Stimulated activated CD4-positive, alpha-beta T cell treated with anti-CD3 and anti-CD28 coated beads, Interleukin-1b, Interleukin-23, amount 100 ng/mL, for 4 hours (primary cell): ENCODE data around the gene FOXN3.
"Not testable (repeated sequence)": the region's sequence is repeated elsewhere in the genome, so short reads cannot be mapped to it uniquely, and the experiment has no call there.

Experiments used
- DNase-seq, 2 donors: peaks; one replicate each; pipeline ENCODE4 v3.0.0-alpha.2; 2020; ENCODE audit warnings: low read depth in 2 of 2

Gene FOXN3

DNA sequence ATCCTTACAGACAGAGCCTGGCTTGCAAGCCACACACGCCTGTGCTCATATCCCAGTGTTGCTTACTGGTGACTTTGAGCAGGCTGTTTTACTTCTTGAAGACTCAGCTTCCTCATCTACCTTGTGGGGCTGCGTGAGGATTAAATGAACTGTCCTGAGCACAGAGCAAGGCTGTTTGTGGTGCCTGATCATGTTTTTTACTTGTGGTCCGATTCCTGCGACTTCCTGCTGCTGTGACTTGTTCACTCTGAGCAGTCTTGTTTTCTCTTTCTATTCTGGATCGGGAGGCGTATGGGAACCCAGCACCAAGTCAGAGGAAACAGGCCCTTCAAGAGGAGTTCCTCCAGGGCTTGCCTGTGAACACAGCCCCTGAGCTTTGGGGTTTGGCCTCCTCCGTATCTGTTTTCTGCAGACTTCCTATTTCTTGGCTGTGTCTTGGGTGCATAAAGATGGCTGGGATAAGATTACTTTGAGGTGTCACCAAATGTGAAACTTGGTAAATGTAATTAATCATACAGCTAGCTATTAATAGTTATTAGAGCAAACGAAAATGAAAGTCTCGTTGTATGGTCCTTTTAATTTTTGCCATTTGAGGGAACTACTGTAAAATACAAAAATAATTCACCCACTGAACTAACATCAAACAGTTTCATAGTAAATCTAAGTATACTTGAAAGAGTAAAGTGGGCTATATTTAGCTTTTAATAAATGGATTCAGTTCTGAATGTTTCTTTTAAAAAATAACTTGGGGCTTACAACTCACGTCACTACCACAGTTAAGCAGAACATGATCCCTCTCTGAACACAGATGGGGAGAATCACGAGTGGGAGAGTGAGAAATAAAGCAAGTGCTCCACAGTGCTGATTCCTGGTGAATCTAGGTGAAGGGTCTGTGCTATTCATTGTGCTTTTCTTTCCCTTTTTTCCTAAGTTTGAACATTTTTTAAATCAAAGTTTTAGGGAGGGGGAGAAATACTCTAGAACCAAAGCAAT is 251.5 kb downstream of the FOXN3 start:
- DNase-seq = no peak

DNA sequence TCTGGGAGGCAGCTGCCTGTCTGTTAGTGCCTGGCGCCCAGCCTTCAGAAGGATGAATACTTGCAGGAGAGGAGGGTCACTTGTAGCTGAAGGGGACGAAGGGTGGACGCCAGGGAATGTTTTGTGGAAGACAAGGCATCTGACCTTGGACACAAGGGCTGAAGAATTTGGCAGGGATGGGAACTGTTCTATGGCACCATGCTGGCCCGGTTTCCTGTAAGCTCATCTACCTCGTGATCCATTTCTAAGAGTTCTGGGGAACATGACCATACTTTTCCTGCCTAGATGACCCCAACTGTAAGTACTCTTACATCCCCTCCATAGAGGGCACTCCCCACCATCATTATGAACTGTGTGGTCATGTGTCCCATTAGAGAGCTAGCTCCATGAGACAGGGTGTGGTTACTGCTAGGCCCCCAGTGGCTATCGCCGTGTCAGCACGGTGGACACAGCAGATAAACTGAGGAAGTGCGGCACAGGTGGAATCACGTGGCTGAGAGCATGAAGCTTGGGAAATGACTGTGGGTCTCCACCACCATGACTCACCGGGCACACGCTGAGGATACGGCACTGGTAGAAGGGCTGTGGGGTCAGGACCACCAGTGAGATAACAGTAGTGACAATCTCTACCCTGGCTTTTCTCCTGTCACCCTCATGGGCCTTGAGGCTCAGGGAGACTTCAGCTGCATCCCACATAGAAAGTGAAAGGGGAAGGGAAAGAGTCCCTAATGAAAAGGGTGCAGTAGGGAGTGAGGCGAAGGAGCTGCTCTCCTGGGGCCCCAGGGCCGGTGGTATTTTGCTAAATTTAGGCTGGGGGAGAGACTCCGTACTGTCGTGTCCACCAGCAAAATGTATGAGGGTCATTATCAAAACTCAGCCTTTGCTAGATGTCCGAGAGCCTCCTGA is 252.6 kb downstream of the FOXN3 start:
- DNase-seq = no peak

GRCh38 chr14:89163031-89163636 is 253.9 kb downstream of the FOXN3 start:
- DNase-seq = no peak

- DNase-seq = no peak
Measured at GRCh38 chr14:89162586-89162985, 254.4 kb downstream of the FOXN3 start.

DNA sequence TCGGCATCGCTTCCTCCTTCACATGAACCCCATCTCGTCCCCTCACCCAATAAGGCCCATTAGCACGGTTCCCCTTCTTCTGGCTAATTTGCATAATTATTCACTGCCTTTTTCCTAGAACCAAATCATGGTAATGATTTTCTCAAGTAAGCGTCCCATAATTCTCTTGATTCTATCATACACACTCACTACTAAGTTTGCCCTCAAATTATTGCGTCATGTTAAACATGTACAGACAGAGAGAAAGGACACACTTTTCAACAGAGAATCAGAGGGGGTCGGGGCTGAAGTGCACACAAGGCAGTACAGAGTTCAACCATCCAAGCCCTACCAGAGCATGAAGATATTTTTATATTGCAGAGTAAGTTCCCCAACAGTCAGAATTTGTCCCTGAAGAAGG is 256.6 kb downstream of the FOXN3 start:
- no peak for DNase-seq

DNA sequence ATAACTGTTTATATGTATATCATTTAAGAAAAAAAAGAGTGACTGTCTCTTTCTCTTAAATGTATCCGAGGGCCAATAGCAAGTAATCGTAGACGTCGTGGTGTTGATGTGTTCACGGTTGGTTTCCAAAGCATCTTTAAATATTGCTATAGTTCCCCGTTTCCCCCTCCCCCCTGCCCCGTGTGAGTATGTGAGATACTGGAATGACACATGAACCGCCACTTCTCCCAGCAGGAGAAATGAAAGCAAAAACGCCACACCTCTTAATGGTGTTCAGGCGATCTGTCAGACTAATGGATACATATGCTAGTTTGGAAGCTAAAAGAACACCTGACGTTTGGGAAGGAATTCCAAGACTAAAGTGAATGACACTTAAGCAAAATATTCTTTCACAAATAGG is 258.3 kb downstream of the FOXN3 start:
- no peak for DNase-seq

DNA sequence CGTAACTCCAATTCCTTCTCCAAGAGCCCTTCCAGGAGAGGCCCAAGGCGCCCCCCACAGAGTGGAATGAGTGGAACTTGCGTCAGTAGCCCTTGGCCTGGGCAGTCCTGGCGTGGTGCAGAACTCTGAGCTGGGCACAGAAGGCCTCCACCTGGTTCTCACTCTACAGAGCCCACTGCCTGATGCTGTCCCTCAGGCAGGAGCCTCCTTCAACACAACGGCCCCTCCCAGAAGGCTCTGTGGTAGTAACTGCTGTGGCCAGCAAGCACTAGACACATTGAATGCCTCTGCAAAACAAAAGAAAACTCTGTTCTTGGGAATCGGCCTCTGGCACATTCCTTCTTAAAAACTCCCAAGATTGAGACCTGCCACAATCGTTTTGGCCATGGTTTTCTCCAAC is 258.9 kb downstream of the FOXN3 start:
- not testable (repeated sequence) for DNase-seq

DNA sequence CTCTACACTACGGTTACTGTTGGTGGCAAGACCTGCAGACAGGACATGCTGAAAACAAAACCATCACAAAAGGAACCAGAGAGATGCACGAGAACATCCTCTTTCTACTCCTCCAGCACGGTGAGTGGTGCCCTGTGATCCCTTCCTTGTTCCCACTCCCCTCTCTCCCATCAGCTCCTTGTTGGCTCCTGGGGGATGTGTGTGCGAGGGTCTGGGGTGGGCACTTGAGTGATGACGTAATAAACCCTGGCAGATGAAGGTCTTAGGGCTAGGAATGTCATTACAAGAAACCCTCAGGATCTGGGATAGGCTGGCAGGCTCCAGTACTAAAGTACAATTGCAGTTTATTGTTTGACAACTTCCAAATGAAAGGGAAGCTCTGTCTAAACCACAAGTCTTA is 261.5 kb downstream of the FOXN3 start:
- DNase-seq = no peak

- not testable (repeated sequence) for DNase-seq
Measured at GRCh38 chr14:89151693-89152092, 265.3 kb downstream of the FOXN3 start.

GRCh38 chr14:89146274-89146673 is 270.8 kb downstream of the FOXN3 start:
- no peak for DNase-seq

DNA sequence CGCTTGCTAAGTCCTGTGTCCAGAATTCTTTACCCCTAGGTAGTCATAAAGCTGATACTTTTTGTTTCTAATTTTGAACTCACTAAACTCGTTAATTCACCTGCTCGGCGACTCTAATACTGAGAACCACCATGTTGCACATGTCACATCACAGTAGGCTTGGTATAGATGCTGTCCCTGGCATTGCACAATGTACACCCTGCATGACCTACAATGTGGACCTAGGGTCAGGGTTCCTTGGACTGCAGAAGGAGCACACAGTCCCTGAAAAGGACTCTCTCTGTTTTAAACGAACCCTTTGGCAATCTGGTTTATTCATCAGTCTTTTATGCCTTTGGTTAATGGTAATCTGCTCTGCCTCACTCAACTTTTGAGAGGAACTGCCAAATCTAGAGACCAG is 272.4 kb downstream of the FOXN3 start:
- no peak for DNase-seq

DNA sequence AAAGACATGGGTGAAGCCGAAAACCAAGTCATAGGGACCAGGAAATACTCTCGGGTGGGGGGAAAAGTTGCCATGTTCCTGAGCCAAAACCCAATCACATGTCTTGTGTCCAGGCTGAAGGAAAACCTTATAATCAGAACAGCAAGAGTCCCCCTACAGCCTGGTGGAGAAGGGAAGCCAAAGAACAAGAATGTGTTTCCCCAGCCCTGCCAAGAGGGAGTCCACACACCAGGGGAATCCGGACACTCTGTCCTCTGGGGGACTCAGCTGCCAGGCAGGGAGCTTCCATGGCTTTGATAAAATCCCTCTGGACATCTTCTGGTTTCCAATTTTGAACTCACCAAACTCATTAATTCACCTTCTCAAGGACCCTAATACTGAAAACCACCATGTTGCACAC is 273.0 kb downstream of the FOXN3 start:
- no peak for DNase-seq

- DNase-seq = no peak
Measured at GRCh38 chr14:89143595-89143994, 273.4 kb downstream of the FOXN3 start.

DNA sequence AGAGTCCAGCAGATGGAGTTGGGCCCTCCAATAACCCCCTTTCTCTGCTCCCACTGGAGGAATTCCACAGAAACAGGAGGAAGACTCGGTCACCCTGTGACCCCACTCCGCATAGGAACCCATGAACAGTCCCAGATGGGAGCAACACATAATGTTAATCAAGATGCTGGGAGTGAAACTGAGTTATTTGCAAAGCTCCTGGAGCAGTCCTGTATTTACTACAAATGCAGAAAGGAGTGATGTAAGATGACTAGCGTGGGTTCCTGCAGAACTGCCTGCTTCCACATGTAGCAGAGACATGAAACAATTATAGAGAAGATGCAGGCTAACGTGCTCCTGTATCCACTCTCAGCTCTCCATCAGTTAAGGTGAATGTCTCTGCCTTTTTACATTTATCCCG is 274.7 kb downstream of the FOXN3 start:
- DNase-seq = no peak

- no peak for DNase-seq
Measured at GRCh38 chr14:89141862-89142261, 275.2 kb downstream of the FOXN3 start.

GRCh38 chr14:89140326-89140725 is 276.7 kb downstream of the FOXN3 start:
- no peak for DNase-seq

DNA sequence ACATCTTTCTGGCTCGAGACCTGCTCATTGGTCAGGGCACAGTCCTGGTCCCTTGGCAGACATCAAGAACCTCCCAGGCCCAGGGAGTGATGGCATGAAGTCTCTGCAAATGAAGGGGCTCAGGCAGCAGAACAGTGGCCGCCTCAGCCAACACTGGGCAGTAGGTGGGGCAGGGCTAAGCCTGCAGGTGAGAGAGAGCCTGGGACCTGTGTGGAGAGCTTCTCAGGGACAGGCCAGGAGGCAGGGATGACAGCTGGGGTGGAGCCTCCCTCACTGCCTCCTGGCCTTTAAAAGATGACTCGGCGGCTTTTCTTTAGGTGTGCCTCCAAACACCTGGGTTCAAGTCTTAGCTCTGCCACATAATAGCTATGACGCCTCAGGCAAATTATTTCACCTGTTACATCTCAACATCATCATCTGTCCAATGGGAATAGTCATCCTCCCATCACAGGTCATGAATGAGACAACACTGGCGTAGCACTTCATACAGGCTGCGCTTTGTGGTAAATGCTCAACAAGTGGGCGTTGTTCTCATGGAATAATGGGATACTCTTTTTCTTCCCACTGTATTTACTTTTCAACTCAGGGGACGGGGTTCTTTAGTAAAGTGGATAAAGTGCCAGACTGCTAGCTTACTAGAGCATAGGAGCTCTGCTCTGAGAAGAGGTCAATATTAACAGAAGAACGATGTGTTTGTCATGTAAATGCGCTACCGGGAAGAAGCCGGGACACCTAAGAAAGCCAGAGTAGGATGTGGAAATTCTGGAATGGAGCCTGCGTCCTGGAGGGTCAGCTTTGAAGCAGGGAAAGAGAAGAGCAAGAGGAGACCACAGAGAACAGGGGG is 277.4 kb downstream of the FOXN3 start:
- DNase-seq = no peak

DNA sequence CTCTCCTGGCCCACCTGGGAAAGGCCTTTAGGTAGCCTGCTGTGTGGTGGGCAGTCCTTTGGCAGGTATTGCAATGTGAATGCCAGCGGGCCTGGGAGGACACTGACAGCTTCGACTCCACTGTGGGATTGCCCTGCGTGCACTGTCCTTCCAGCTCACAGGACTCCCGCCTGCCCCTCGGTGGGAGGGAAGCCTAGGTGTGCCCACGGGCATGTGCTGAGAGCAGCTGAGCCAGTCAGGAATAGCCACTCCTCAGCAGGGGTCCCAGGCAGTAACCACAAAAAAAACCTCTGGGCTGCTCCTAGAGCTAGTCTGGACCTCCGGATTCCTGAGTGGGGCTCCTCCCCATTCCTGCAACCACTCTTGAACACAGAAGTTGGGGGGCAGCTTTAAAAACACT is 278.2 kb downstream of the FOXN3 start:
- no peak for DNase-seq

GRCh38 chr14:89137526-89138163 is 279.4 kb downstream of the FOXN3 start:
- no peak for DNase-seq

- DNase-seq = no peak
Measured at GRCh38 chr14:89136587-89136986, 280.4 kb downstream of the FOXN3 start.

DNA sequence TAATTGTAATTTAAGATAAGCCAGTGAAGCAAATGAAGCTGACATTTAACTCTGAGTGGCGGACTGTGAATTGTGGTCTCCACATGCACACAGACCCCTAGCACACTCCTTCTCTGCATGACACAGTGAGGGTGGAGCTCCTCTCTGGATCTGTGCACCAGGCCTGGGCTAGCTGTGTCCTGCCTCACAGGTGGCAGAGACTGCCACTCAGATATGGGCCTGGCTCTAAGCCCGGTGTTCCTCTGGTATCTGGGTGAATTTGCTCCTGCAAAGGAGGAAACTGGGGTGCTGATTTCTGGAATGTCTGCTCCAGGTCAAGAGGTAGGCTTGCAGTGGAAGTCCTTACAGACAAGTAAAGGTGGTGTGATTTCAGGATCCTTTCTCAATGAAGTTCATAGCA is 282.4 kb downstream of the FOXN3 start:
- no peak for DNase-seq
